WERI-Rb-1 (cell line): Measurements from ENCODE around the gene BCAS3.

ENCODE experiments used
- DNase-seq: peaks from one replicate; pipeline ENCODE4 v3.0.0-alpha.2; 2020
- H3K27ac ChIP-seq: fragments of 250-450 bp; sonication (Bioruptor Pico); 2 replicates; pipeline ENCODE4 v1.5.1; 2020; ENCODE audit warnings: mild to moderate bottlenecking, moderate library complexity
- H3K27me3 ChIP-seq: fragments of 250-450 bp; sonication (Bioruptor Pico); 2 replicates; pipeline ENCODE4 v1.5.1; 2021; ENCODE audit warnings: mild to moderate bottlenecking, low read depth, moderate library complexity; ENCODE audit not compliant: insufficient read depth, severe bottlenecking
- H3K36me3 ChIP-seq: fragments of 250-450 bp; sonication (Bioruptor Pico); 2 replicates; pipeline ENCODE4 v1.5.1; 2020; ENCODE audit warnings: mild to moderate bottlenecking, moderate library complexity
- H3K4me3 ChIP-seq: 2 replicates; pipeline ENCODE4 v1.5.1; 2011; ENCODE audit warnings: low read depth, mild to moderate bottlenecking, control low read depth, low read length
- H3K9me3 ChIP-seq: fragments of 250-450 bp; sonication (Bioruptor Pico); 2 replicates; pipeline ENCODE4 v1.5.1; 2021; ENCODE audit warnings: mild to moderate bottlenecking, moderate library complexity; ENCODE audit not compliant: severe bottlenecking
- CTCF ChIP-seq: IDR thresholded peaks from 2 replicates; pipeline ENCODE4 v1.5.1; 2011; ENCODE audit warnings: low read depth, mild to moderate bottlenecking, control low read depth, inconsistent platforms, low read length

BCAS3 gene

DNA sequence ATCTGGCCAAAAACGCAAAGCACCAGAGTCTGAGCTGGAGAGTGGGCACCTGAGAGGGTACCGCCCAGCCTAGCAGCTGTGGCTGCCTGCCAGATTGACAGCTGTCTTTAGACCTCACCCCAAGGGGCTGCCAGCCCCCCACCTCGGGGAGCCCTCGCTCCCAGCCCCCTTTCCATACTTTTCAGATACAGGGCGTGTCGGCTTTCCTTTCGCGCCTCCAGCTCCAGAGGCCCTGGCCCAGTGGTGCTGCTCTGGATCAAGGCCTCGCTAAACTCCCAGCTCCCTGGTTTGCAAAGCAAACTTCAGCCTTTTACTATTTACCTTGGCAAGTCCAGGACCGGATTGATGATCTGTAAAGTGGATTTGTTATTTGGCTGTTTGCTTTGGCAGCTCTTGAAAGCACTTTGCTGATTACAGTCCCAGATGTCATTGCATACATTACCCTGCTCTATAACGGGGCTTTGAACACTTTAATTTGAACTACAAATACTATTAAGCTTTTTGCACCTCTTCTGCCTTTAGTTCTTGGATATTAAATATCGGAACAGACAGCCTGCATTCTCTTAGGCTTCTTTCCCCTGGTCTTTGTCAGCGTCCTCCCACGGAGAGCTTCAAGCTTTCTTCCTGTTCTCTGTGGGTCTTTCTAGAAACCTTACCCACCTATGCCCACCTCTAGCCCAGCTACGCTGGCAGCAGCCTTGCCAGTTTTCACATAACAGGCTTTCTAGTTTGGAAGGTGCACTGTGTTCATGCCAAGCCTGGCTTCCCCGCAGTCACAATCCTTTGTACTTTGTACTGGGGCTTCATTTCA is 658.4 kb downstream of the BCAS3 start:
- TF ChIP-seq CTCF = no peak
- Histone ChIP-seq H3K4me3 (no peak overlapping the region), H3K36me3 (no peaks in the 10 kb centered on the region), H3K27ac (peak overlapping the region; percentile 66), H3K9me3 (no peaks in the 10 kb centered on the region), H3K27me3 (no peaks in the 10 kb centered on the region)
- DNase-seq = peak; percentile 62

DNA sequence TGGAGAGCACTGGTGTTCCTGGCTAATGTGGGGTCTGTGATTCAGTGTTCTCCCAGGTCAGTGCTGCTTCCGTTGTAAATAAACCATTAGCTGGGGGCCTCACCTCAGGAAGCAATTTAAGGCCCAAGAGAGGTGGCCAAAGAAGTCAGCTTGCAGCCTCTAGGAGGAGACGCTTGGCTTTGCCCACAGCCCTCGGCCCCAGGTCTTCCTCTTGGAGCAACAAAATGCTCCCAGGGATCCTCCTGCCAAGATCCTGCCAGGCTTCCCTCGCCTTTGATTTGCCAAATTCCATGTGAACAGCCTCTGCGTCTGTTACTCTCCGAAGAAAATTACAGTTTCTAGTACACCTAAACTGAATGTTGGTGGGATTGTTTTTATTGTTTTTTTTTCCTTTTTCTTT is 659.6 kb downstream of the BCAS3 start:
- Histone ChIP-seq H3K9me3 (no peaks in the 10 kb centered on the region), H3K36me3 (no peaks in the 10 kb centered on the region), H3K27ac (no peak overlapping the region; the same call in 1 of the 2 replicates), H3K27me3 (no peaks in the 10 kb centered on the region), H3K4me3 (no peak overlapping the region)
- no peak for TF ChIP-seq CTCF
- no peak for DNase-seq

GRCh38 chr17:61338000-61338798 is 660.5 kb downstream of the BCAS3 start:
- TF ChIP-seq CTCF = no peak
- H3K4me3 ChIP-seq = no peak overlapping the region
- no peak for DNase-seq
- no peaks in the 10 kb centered on the region for H3K36me3 ChIP-seq
- no peaks in the 10 kb centered on the region for H3K27me3 ChIP-seq
- H3K9me3 ChIP-seq = no peaks in the 10 kb centered on the region
- no peak overlapping the region; the same call in 1 of the 2 replicates for H3K27ac ChIP-seq

GRCh38 chr17:61338874-61339478 is 661.3 kb downstream of the BCAS3 start:
- Histone ChIP-seq H3K4me3 (no peak overlapping the region), H3K27ac (no peak overlapping the region), H3K9me3 (no peaks in the 10 kb centered on the region), H3K27me3 (no peaks in the 10 kb centered on the region), H3K36me3 (no peaks in the 10 kb centered on the region)
- no peak for TF ChIP-seq CTCF
- no peak for DNase-seq

DNA sequence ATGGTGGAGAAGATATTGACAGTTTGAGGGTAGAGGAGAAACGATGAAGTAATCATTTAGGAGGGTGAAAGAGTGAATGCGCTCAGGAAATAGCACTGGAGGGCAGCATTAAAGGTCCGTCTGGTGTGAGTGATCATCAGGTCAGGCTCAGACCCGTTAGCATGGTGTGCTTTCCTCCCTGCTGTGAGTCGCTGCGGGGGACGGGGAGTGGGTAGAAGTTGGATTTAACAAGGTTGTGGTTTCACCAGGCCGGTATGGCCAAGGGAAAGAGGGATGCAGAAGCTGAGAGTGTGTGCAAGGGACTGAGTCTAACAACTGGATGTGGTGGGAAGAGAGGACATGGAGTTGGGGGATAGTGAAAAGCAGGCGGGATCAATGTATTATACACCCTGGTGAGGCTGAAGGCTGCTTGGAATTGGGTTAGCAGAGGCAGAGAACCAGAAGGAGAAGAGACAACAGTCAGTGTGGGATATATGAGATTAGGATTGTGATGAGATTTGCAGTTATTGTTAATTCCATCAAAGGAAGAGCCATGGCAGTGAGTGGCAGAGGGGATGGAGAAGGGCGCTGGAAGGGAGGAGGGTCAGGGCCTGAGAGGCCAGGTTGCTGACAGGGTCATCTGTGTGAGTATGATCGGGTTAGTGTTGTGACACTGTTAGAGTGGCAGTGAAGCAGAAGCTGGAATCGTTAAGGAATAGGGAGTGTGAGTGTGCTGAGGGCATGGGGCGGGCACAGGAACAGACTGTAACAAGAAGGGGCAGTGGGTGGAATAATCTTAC is 663.0 kb downstream of the BCAS3 start:
- Histone ChIP-seq H3K9me3 (no peaks in the 10 kb centered on the region), H3K4me3 (no peak overlapping the region), H3K27ac (no peak overlapping the region), H3K36me3 (no peaks in the 10 kb centered on the region), H3K27me3 (no peaks in the 10 kb centered on the region)
- no peak for TF ChIP-seq CTCF
- DNase-seq = no peak
